Adrenal gland (tissue), 12 donors: ENCODE measurements around the gene KIDINS220. TPM values are rescaled to one million over a fixed set of nuclear protein-coding genes. Genes with fewer than 3 reads are reported as not detected.

ENCODE experiments used
- DNase-seq, 7 donors: peaks; one replicate each; pipeline ENCODE4 v3.0.0-alpha.2; 2019 to 2020
- H3K27ac ChIP-seq, 5 donors: fragments of 200-600 bp; sonication (generic) in 4 of 5; 1 replicate in 3 of 5; 2 replicates in 2 of 5; pipeline versions ENCODE4 v1.5.1 to v1.8.0; 2016 to 2020; ENCODE audit warnings: mild to moderate bottlenecking in 1 of 5
- H3K27me3 ChIP-seq: fragments of 200-600 bp; 2 replicates; pipeline ENCODE4 v1.8.0; 2021
- H3K36me3 ChIP-seq, 2 donors: fragments of 200-600 bp; replicated peaks in 1 of 2; 1 replicate in 1 of 2; 2 replicates in 1 of 2; pipeline versions ENCODE4 v1.5.1 to v1.8.0; 2018 to 2022
- H3K4me1 ChIP-seq, 2 donors: fragments of 200-600 bp; replicated peaks in 1 of 2; 1 replicate in 1 of 2; 2 replicates in 1 of 2; pipeline versions ENCODE4 v1.5.1 to v1.8.0; 2018 to 2021
- H3K4me3 ChIP-seq, 4 donors: fragments of 200-600 bp; sonication (generic) in 3 of 4; one replicate each; pipeline ENCODE4 v1.5.1; 2016 to 2018
- H3K9me3 ChIP-seq, 3 donors: fragments of 200-600 bp; sonication (generic) in 1 of 3; replicated peaks in 1 of 3; 1 replicate in 2 of 3; 2 replicates in 1 of 3; pipeline versions ENCODE4 v1.5.1 to v1.8.0; 2016 to 2021
- POLR2A ChIP-seq, 2 donors: fragments of 450-650 bp; IDR thresholded peaks; one replicate each; pipeline ENCODE4 v1.6.1; 2017; ENCODE audit warnings: antibody characterized with exemption in 2 of 2, mild to moderate bottlenecking in 2 of 2, moderate library complexity in 1 of 2
- WGBS, 4 donors: extraction: QIAGEN DNeasy Blood & Tissue Kit in 2 of 4; methylation state at CpG; one replicate each; pipeline versions ENCODE4 v1.1.5 to v1.1.7; 2013 to 2017; 5-methylcytosine and 5-hydroxymethylcytosine counted together
- intact Hi-C, 2 donors: fragments of 100-400 bp; cut with DNase I; formaldehyde crosslinking; loops; one replicate each; pipeline versions ENCODE4 v1.14.1 to v1.15.0; 2022 to 2023
- polyA plus RNA-seq, 3 donors: library from polyadenylated mRNA; stranded (reverse); fragments of 200-250 nt in 2 of 3; fragments of 350-450 nt in 1 of 3; fragmentation: Illumina TruSeq in 1 of 3; extraction: RNeasy Lipid Tissue Mini Kit (QIAGEN cat#74804) in 1 of 3; gene quantifications; one replicate each; pipeline ENCODE4 v1.2.3, GENCODE V29; 2013 to 2014
- total RNA-seq, 9 donors: library from RNA; depleted of rRNA in 4 of 9; stranded (reverse); fragments of >200 nt in 4 of 9; fragments of 120-200 nt in 1 of 9; fragmentation: NEBNext Ultra II Directional in 1 of 9; extraction: Animal tissue kit (Norgen Biotek cat#: 25700) in 1 of 9; gene quantifications; one replicate each; pipeline versions ENCODE4 v1.1.0 to v1.2.4, GENCODE V29; 2013 to 2023
- TF ChIP-seq, protein P1 (sequence below), 6 experiments: fragments of 450-650 bp in 4 of 6; fragments of 200-600 bp in 2 of 6; sonication (generic) in 1 of 6; IDR thresholded peaks; 1 replicate in 5 of 6; 2 replicates in 1 of 6; pipeline versions ENCODE4 v1.5.1 to v1.8.0; 2016 to 2021; ENCODE audit warnings: antibody characterized with exemption in 6 of 6, mild to moderate bottlenecking in 2 of 6, moderate library complexity in 1 of 6
- donor health status: healthy with polysubstance abuse.
- donor health status: Bipolar disorder and iron deficiency.
- donor health status: DM: yes; HTN: yes; CAD: no.
- donor health status: DM: no; HTN: no; CAD: no.
- donor health status: DM: no; HTN: no; CAD: no.
- donor health status: DM: yes; HTN: yes; CAD: no.

The KIDINS220 gene
- total and polyA plus RNA-seq, 12 donors, result 17.1 to 162 (median 58.3) TPM

DNA sequence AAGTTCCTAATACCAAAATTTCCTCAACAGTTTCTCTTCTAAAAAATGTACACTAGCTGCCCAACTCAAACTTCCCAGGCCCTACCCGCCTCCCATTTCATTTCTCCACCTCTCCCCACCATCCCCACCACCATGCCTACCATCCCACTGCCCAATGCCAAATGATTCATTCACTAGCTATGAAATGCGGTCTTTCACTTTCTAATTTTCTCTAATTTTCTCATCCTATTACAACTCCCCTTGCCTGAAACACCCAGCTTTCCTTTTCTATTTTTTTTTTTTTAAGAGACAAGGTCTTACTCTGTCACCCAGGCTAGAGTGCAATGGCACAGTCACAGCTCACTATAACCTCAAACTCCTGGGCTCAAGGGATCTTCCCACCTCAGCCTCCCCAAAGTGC is 38.4 kb downstream of the KIDINS220 start:
- intact Hi-C loops, result no loop called here
- 79 to 89% (median 87%) methylated on average over 2 of the region's 2 CpGs for WGBS, 4 donors
- TF ChIP-seq POLR2A (IDR thresholded peaks at IDR 0.05), result no peak
- TF ChIP-seq, protein P1, sequence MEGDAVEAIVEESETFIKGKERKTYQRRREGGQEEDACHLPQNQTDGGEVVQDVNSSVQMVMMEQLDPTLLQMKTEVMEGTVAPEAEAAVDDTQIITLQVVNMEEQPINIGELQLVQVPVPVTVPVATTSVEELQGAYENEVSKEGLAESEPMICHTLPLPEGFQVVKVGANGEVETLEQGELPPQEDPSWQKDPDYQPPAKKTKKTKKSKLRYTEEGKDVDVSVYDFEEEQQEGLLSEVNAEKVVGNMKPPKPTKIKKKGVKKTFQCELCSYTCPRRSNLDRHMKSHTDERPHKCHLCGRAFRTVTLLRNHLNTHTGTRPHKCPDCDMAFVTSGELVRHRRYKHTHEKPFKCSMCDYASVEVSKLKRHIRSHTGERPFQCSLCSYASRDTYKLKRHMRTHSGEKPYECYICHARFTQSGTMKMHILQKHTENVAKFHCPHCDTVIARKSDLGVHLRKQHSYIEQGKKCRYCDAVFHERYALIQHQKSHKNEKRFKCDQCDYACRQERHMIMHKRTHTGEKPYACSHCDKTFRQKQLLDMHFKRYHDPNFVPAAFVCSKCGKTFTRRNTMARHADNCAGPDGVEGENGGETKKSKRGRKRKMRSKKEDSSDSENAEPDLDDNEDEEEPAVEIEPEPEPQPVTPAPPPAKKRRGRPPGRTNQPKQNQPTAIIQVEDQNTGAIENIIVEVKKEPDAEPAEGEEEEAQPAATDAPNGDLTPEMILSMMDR (IDR thresholded peaks at IDR 0.05), result no peak
- Histone ChIP-seq H3K27ac (no peak overlapping the region), H3K36me3 (peaks cover 0 to 49% of the 10 kb centered on the region in 2 donors), H3K27me3 (no peaks in the 10 kb centered on the region), H3K9me3 (no peaks in the 10 kb centered on the region), H3K4me3 (no peak overlapping the region), H3K4me1 (no peaks in the 10 kb centered on the region)
- no peak for DNase-seq

DNA sequence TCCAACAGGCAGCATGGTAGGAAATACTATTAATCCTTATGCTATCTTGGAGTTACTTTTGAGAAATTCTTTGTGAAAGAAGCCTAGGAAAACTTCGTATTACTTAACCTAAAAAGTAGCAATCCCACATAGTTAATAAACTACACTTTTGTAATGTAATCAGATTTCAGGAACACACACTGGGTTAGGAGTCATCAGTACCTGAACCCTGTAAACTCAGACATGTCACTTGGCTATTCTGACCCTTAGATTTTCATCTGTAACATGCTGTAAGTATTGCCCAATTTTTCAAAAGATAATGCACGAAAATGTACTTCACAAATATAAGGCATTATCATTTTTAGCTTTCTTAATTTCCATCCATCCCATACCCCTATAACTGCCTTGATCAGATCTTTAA is 39.0 kb downstream of the KIDINS220 start:
- Histone ChIP-seq H3K4me1 (no peaks in the 10 kb centered on the region), H3K27ac (no peak overlapping the region), H3K4me3 (no peak overlapping the region), H3K36me3 (peaks cover 0 to 55% of the 10 kb centered on the region in 2 donors), H3K27me3 (no peaks in the 10 kb centered on the region), H3K9me3 (no peaks in the 10 kb centered on the region)
- 83 to 88% (median 85%) methylated on average over 2 of the region's 2 CpGs for WGBS, 4 donors
- no peak for DNase-seq
- intact Hi-C loops, result no loop called here
- no peak for TF ChIP-seq POLR2A (IDR thresholded peaks at IDR 0.05)
- TF ChIP-seq, protein P1 (IDR thresholded peaks at IDR 0.05), result no peak

DNA sequence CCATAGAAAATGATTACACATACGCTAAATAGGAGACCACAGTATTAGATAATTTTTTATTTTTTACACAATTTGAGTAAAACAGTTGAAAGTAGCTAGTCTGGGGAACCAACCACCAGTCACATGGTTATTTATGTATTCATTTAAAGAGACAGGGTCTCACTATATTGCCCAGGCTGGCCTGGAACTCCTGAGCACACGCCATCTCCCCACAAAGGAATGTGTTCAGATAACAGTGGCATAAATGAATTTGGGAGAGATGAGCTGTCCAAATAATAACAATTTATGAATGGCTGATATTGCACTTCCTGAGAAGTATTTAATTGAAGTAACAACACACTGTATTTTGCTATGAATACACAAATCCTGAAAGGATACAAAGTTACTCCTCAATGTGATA is 39.7 kb downstream of the KIDINS220 start:
- Histone ChIP-seq H3K9me3 (no peaks in the 10 kb centered on the region), H3K27ac (no peak overlapping the region), H3K36me3 (peaks cover 0 to 58% of the 10 kb centered on the region in 2 donors), H3K27me3 (no peaks in the 10 kb centered on the region), H3K4me1 (no peaks in the 10 kb centered on the region), H3K4me3 (no peak overlapping the region)
- DNase-seq, result no peak
- TF ChIP-seq POLR2A (IDR thresholded peaks at IDR 0.05), result no peak
- TF ChIP-seq, protein P1 (IDR thresholded peaks at IDR 0.05), result no peak
- whole genome bisulfite sequencing, 4 donors, result 92 to 99% (median 96%) methylated on average over 2 of the region's 2 CpGs
- intact Hi-C loops, result no loop called here

DNA sequence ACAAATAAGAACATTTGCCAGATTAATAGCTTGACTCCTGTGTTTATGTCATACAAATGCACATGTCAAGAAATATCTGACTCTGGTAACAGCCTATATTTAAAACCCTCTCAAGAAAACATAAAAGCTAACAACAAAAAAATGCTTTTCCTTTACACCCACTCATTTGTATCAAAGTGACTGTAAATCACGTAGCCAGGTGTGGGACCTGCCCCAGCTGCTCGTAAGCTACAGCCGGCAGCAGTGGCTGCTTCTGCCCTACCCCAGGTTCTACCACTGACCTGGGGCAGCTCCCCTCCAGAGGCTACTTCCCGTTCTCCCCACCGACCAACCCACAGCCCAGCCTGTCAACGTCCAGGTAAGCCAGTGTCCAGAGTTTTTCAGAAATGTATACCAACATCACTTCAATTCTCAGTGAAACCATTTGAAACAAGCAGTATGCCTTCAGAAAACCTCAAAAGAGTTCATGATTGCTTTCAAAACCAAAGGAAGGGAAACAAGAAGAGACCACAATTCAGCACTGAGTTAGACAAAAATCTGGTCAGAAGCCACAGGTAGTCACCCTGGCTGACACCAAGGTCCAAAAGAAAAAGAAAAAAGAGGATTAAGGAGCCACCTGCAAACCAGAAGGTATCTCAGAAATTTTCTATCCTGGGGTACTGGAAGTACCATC is 40.4 kb downstream of the KIDINS220 start:
- 88 to 98% (median 92%) methylated on average over 6 of the region's 6 CpGs for WGBS, 4 donors
- no peak for TF ChIP-seq POLR2A (IDR thresholded peaks at IDR 0.05)
- TF ChIP-seq, protein P1 (IDR thresholded peaks at IDR 0.05), result no peak
- H3K27me3 ChIP-seq, result no peaks in the 10 kb centered on the region
- no peaks in the 10 kb centered on the region for H3K4me1 ChIP-seq
- H3K36me3 ChIP-seq, result peaks cover 0 to 56% of the 10 kb centered on the region in 2 donors
- no peak overlapping the region for H3K27ac ChIP-seq
- no peaks in the 10 kb centered on the region for H3K9me3 ChIP-seq
- DNase-seq, result no peak
- no peak overlapping the region for H3K4me3 ChIP-seq
- intact Hi-C loops, result no loop called here
